NCI-H1417 (cell line): ENCODE results near the gene DCN.
"Not testable (repeated sequence)": the region's sequence is repeated elsewhere in the genome, so short reads cannot be mapped to it uniquely, and the experiment has no call there.

Experiments used
- DNase-seq, 3 experiments: peaks; one replicate each; lab custom pipeline; 2025; lab: John Stamatoyannopoulos, UW

Gene DCN, protein sequence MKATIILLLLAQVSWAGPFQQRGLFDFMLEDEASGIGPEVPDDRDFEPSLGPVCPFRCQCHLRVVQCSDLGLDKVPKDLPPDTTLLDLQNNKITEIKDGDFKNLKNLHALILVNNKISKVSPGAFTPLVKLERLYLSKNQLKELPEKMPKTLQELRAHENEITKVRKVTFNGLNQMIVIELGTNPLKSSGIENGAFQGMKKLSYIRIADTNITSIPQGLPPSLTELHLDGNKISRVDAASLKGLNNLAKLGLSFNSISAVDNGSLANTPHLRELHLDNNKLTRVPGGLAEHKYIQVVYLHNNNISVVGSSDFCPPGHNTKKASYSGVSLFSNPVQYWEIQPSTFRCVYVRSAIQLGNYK

DNA sequence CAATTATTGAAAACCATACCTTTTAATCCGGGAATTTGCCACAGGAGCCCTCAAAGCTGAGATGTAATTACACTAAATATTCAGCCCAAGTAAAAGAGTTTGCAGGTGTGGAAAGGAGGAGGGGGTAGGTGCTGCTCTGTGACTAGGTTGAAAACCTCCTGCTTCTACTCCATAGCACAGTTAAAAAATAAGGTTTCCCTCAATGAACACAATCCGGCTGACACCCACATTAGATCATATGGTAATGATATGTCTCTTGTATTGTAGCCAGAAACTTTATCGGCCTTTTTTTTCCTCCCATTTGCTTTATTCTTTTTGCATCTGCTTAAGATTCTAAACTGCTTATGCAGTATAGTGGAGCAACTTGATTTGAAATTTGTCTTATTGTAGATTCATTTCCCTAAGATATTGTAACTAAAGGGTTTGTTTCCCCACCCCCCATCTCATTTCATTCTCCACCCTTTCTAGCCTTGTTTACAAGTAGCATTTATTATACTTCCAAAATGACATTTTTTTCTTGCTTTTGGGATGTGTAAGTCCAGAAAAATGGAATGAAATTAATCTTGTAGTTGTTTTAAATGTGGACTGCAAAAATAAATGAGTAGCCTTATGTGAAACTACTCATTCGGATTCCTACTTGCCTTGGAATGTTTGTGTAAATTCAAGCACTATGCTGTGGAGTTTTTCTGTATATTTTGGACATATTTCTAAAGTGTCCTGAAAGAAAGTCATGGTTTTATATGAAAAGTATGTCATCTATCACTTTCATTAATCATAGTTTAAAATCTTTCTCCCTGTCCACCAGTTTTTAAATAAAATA, at the start of gene DCN:
Gene DCN (minus strand): TSS at position 182 of the 820 bp plus-strand sequence. CDS start 4,265 bp downstream, outside the sequence.
- no peak for DNase-seq

DNA sequence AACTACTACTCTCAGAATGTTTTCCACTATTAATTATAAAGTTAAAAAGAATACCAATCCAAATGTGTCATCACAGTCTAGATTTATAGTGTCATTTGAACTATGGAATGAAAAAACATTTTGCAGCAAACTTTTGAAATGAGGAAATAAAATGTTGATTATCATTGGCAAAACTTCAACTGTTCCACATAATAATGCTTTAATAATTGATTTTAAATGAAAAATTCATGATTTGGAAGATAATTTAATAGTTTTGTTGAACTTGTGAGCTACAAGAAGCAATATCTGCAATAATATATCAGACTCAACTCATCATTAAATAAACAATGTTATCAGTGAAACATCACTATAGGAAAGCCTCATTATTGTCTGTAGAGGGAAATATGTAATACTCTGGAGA, 48.2 kb upstream of the DCN start:
- DNase-seq, result no peak

DNA sequence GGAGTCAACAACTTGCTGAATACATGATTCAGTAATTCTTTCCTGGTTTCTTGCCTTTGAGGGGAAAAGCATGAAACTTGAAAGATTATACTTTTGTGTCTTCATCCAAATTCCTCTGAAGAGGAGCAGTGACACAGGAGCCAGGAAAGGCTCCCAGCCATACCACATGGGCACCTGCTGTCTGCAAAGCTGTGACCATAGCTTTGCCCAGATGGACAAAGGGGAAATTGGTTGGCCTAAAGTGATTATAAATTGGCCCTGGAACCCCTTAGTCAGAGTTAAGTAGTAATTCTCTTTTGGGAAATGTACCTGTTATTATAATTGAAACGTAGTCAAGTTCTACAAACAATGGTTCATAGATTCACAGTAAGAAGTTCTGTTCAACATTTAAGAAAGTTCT, 44.3 kb upstream of the DCN start:
- no peak for DNase-seq

DNA sequence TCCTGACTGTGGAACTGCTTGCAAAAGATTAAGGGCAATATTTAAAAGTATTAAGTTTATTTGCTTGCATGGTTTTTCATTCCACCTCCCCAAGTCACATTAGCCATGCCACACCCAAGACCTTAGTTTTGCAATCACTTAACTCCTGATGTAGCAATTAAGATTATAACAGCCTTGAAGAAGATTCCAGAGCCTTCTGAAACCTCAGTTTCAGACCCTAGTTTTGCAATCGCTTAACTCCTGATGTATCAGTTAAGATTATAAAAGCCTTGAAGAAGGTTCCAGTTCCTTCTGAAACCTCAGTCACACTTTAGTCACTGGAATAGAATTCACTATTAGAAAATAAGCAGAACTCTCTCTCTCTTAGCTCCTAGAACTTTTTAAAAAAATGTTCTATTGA, 42.7 kb upstream of the DCN start:
- no peak for DNase-seq

DNA sequence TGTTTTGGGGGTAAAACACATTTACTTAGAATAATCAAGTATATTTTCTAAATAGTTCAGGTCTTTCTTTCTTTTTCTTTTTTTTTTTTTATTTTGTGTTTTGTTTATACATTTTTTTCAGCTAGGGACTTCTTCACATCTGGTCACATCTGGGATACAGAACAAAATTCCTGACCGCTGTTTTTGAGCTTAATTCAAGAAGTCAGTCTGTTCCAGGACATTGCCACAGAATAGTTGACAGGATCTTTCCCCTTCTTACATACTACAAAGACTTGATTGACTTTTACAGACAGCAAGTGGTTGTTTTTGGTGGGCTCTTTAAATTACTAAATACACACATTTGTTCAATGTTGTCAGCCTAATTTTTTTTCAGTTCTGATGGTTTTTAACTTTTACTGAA, 41.8 kb upstream of the DCN start:
- DNase-seq, result no peak

DNA sequence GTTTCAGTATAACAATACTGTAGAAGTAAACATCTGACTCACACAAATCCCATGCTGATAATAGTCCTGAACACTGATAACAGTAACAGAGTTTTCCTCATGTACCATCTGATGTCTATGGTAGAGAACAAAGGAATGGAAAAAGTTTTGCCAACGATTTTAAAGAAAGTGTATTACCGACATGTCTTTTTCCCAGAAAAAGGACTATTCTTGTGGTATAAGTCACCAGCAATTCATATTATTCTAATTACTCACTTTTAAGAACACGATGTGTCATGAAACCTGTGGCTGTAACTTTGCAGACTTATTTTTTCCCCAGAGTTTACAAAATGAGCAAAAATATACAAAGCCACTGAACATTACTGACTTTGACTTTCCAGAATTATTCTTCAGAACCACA, 40.1 kb upstream of the DCN start:
- no peak for DNase-seq

DNA sequence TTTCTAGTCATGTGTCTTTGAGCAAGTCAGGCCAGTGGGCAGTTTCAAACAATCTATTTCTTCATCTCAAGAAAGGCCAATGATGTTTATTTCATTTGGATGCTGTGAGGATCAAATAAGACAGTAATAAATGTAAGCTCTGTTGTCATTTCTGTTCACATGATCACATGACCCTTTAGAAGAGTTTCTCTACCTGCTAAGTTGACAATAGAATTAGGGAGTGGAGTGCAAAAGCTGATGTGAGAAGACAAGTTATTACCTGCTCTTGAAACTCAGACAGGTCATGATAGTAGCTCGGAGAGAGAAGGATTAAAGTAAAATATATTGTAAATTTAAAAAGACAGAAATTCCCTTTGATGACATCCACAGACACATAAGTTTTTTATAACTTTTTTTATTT, 37.3 kb upstream of the DCN start:
- DNase-seq, result no peak

DNA sequence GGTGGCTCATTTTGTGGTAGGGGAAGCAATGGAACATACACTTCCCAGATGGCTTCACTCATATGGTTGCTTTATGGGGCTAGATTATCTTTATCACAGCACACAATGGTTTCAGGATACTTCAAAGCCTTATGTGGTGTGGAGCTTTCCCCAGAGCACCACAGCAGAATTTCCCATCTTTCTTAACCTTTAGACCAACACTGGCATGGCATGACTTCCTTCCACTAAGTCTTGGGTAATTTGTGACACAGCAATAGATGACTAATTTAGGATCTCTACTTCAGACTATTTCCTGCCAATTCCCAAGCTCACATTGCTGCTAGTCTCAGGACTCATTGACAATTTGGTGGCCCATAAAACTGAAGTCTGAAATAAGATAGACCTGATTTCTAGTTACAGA, 36.9 kb upstream of the DCN start:
- DNase-seq, result no peak

DNA sequence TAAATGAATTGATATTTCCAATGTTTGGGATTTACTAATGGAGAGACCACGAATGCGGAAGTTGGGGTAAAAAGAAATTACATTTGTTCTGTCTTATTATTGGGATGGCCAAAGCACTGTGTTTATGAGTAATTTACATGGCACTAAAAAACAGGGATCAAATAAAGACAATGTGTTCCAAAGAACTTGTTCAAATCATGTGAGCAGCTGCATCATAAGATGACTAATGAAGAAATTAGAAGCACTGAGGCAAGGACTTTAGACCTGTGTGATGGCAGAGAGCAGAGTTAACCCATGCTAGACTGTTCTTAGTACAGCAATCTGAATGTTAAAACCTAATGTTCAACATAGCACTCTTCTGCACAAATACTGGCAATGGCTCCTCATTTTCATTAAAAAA, 34.3 kb upstream of the DCN start:
- DNase-seq, result no peak

DNA sequence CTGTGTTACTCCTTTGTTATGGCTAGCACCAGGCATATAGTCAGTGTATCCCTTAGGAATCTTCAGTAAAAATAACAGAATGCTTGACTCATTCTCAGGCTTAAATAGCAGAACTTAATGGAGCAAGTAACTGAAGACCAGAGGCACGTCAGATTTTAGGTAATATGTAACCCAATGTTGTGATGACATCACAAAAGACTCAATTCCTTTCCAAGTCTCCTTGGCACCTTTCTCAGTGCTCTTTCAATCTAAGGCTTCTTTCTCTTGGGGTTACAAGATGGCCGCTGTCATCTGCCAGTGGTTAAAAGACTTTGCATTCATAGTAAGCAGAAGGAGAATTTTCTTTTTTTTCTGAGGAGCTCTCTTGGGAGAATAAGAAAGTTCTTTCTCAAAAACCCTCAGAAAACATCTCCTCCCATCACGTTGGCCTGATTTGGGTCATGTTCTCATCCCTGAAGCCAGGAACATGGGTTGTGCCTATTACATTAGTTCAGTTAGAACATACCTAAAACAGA, 33.4 kb upstream of the DCN start:
- no peak for DNase-seq

DNA sequence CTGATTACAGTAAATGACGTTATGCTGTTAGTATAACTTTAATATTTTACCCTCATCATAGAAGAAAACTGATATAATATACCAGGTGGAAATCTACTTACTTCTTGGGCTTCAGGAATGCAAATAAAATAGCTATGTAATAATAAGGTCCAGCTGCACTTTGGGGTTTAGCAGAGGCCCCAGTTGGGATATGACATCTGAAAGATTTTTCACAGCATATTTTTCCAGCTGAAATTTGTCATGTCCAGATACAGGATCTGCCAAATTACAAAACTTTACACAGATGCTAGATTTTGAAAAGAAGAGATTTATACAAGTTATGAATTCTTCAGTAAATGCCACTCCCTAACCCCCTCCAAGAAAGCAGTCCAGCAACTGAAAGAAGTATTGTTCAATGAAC, 29.2 kb upstream of the DCN start:
- no peak for DNase-seq

DNA sequence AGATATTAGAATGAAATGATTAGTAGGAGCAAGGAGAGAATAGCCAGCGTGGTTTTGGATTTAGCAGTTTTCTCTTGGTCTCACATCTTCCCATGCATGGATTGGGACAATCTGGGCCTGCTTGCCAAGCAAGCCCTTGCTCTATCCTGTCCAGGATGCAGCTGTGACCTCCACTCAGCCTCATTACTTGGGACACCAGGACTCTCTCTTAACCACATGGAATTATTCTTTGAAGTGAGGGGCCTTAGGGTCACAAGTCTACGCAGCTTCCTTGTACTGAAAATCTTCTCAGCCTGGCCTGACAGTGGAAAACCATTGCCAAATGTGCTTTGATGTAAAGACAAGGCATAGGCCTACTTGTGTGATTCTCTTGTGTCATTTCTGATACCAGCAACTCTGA, 28.0 kb upstream of the DCN start:
- DNase-seq, result no peak

DNA sequence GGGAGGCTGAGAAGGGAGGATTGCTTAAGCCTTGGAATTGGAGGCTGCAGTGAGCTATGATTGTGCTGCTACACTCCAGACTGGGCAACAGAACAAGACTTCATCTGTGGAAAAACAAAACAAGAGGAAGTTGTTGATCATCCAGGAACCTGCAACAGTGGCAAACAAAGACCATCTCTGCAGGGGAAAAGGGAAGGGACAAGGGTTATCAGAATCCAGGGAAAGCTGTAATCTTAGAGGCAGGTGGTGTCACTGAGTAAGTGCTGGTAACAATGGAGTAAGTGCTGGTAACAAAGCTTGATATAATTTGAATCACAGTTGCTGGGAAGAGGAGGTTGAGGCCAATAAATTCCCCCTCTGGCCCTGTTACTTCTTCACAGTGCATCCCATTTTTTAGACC, 27.5 kb upstream of the DCN start:
- DNase-seq, result peak in 1 of 3 experiments; percentile 30

DNA sequence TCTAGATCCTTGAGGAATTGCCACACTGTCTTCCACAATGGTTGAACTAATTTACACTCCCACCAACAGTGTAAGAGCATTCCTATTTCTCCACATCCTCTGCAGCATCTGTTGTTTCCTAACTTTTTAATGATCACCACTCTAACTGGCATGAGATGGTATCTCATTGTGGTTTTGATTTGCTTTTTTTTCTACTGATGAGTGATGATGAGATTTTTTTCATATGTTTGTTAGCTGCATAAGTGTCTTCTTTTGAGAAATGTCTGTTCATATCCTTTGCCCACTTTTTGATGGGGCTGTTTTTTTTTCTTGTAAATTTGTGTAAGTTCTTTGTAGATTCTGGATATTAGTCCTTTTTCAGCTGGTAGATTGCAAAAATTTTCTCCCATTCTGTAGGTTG, 24.7 kb upstream of the DCN start:
- not testable (repeated sequence) for DNase-seq

DNA sequence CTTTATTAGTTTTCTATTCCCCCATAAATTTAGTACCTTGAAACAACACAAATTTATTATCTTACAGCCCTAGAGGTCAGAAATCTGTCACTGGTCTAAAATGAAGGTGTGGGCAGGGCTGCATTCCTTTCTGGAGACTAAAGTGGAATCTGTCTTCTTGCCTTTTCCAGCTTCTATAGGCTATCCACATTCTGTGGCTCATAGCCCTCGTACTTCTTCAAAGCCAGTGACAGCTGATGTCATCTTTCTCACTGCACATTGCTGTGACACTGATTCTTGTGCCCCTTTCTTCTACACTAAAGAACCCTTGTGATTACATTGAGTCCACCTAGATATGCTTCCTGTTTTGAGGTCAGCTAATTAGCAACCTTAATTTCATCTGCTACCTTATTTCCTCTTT, 23.2 kb upstream of the DCN start:
- DNase-seq, result no peak

DNA sequence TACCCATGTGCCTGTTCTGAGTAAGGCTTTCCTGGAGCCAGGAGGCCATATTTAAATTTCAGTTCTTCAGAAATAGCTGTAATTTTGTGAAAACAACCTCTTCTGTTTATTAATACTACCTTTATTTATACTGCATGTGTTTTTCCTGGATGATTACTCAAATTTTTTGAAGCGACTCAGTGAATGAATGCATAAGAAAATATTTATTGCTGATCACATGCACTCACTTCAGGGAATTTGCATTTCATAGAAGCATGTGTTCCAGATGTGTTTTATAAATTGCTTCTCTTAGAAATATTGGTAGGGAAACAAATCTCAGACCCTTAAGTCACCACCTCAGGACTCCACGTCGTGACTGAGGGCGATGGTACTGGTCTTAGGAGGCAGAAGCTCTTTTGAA, 21.8 kb upstream of the DCN start:
- no peak for DNase-seq

DNA sequence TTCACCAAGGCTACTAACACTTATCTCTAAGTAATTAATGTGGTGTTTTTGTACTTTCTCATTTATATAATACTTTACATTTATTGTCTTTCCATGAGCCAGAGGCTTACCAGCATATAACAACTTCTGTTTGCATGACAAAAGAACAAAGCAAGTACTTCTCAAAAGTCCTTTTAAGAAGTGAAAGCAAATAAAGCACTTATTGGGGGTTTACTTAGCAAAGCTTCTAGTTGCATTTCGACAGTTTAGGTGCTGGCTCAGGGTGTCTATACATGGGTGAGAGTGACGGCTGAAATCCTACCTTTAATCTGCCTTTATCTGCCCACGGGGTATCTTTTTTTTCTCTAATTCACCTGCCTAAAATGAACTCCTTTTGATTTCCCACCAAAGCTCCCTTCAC, 21.0 kb upstream of the DCN start:
- no peak for DNase-seq

DNA sequence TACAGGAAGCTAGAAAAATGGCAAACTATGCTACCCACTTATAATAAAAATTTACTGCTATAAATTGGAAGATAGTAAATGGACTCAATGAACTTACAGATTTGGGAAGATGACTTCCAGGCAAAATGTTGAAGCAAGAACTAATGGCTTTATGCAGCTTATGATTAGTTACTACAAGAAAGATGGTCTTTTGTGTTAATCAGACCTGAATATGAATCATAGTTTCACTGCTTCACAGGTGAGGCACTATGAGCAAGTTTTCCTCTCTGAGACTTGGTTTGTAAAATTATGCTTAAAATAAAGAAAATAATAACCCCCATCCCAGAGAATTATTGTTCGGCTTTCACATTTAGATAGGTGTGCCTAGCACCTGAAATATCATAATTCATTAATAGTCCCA, 19.8 kb upstream of the DCN start:
- no peak for DNase-seq

DNA sequence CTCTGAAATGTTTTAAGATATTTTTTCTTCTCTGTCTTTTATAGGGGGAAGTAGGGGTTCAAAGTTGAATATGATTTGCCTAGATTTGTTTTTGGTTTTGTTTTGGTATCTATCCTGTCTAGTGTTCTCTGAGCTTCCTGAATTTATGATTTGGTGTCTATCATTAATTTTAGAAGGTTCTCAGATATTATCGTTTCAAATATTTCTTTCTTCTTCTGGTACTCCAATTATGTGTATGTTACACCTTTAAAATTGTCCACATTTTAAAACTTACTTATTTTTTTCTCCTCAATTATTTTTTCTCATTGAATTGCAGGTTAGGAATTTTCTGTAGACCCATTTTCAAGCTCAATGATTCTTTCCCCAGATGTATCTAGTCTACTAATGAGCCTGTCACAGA, 13.8 kb upstream of the DCN start:
- DNase-seq, result no peak

DNA sequence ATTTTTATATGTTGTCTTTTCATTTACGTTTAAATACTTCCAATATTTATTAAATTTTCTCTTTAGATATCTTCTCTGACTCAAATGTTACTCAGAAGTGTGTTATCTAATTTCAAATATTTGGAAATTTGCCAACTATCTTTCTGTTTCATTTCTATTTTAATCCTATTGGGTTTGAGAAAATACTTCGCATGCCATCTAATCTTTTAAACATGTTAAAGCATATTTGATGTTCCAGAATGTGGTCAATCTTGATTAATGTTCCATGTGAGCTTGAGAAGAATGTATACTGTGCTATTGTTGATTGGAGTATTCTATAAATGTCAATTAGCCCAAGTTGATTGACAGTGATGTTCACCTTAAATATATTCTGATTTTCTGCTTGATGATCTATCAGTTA, 11.9 kb upstream of the DCN start:
- DNase-seq, result no peak

DNA sequence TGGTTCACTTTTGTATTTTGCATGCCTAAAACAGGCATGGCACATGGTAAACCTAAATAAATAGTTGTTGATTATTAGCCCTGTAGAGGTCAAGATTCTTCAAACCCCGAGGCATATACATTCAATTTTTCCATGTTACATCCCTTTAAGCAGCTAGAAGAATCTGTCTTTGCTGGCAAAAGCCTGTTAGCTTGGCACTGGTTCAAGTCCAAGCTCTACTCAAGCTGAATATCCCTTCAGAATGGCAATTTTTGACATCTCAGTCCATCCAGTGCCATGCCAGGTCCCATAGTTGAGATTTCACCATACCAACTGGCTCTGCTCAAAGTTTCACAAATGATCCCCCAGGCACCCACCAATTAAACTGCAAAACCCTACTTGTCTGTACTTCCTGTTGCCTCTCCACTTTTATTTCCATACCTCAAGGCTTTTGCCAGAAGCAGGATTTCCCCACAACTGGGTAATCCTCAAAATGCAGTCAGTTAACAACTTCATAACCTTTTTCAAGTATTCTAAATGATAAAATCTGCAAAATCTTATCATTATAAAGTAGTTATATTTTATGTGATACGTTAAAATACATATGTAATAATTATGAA, 9.0 kb upstream of the DCN start:
- no peak for DNase-seq

DNA sequence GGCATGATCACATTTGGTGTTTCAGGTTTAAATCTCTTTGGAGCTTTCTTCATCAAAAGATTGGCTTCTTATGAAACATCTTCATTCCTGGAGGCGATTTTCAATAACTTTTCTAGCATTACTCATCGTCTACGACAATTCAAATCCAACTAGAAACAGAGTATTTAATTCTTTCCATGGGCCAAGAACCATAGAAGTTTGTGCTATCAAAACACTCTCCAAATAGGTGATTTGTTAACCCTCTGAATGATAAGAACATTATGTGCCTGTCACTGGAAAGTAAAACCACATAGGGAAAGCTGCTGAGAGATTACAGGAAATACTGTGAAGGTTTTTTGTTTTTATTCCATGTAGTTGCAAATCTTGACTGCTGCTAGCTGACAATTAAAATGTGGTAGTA, 6.9 kb upstream of the DCN start:
- no peak for DNase-seq

DNA sequence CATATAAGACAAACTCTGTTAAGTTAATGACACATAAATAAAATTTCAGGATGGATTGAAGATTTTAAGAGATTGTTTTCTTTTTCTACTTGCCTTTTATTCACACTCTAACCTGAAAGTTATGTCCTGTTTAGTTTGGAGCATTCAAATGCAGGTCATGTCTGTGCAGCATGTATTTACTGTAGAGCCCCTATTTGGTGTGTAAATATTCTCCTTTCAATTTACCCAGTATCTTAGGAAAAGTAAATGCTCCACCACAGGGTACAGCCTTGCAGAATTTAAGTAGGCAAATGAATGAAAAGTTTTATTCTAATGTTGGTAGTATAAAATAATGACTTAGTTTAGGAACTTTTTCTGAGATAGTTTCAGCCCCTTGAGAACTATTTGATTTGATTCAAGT, 6.2 kb upstream of the DCN start:
- no peak for DNase-seq
